HG03066 (cell line): ENCODE results near the gene SLC29A1.
"Not testable (repeated sequence)": the region's sequence is repeated elsewhere in the genome, so short reads cannot be mapped to it uniquely, and the experiment has no call there.

Source experiments
- ATAC-seq: cut with Tn5 transposase; IDR thresholded peaks from one replicate; pipeline ENCODE4 v1.9.1; 2021; ENCODE audit warnings: low read depth; ENCODE audit not compliant: unreplicated experiment

Gene SLC29A1

DNA sequence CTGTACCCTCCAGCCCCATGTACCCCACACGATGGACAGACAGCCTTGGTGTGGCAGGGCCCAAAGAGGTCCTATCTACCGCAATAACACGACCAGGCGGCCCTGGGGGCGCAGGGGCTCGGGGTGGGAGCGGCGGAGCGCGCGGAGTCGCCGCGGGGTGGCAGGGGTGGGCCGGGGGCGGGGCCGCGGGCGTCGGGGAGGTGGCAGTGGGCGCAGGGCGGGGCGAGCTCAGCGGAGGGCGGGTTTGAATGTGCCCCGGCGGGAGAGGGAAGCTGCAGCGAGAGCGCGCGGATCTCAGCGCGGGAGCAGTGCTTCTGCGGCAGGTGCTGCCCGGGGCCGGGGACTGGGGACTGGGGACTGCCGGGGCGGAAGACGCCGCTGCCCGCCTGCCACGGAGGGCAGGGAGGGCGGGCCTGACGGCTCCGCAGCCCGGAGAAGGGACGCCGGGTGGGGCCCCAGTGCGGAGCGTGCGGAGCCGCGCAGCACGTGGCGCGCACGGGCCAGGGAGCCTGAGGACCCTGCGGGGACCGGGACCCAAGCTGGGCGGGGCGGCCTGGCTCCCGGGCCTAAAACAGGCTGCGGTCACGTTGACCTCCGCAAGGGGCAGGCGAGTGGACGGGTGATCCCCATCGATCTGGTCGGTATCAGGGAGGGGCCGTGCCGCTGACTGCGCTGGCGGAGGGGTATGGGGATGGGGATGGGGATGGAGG lies at the start of gene SLC29A1:
TSS of gene SLC29A1 (plus strand) at position 277 of the 710 bp plus-strand sequence. CDS start 3,719 bp downstream, outside the sequence.
- peak; percentile 33 for ATAC-seq

DNA sequence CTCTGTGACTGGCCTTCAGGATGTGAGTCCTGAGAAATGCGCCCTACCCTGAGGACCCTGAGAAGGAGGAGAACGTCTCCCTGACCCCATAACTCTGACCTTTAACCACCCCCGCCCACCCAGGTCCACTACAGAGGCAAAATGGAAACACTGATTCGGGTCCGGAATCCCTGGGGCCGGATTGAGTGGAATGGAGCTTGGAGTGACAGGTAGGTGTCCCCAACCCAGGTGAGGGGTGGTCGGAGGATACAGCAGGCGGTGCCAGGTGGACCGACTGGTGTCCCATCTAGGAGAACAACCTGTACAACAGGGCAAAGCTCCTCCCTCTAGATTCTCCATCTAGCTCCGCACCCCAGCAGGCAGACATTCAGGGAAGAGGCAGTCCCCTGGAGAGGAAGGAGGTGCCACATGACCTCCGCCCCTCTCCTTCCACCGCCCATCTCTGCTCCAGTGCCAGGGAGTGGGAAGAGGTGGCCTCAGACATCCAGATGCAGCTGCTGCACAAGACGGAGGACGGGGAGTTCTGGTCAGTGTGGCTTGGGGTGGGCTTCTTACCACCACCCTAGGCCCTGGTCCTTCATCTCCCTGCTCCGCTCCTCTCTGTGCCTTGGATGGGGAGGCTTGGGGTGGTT lies 47.1 kb upstream of the SLC29A1 start:
- no peak for ATAC-seq

DNA sequence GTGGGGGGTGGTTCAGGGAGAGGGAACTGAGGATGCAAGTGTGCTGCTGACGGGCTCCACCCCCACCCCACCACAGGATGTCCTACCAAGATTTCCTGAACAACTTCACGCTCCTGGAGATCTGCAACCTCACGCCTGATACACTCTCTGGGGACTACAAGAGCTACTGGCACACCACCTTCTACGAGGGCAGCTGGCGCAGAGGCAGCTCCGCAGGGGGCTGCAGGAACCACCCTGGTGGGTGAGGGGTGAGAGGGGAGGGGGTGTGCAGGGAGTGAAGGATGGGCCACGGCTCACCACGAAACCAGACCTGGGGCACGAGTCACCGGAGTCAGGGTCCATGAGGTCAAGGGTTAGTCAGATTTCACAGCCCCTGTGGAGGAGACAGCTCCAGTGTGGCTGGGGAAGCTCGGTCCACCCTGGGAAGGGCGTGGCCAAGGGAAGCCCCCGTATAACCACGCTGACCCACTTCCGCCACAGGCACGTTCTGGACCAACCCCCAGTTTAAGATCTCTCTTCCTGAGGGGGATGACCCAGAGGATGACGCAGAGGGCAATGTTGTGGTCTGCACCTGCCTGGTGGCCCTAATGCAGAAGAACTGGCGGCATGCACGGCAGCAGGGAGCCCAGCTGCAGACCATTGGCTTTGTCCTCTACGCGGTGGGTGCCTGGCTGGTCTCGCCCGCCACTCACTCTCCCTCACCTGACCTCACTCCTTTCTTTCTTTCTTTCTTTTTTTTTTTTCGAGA lies 46.5 kb upstream of the SLC29A1 start:
- ATAC-seq: no peak

DNA sequence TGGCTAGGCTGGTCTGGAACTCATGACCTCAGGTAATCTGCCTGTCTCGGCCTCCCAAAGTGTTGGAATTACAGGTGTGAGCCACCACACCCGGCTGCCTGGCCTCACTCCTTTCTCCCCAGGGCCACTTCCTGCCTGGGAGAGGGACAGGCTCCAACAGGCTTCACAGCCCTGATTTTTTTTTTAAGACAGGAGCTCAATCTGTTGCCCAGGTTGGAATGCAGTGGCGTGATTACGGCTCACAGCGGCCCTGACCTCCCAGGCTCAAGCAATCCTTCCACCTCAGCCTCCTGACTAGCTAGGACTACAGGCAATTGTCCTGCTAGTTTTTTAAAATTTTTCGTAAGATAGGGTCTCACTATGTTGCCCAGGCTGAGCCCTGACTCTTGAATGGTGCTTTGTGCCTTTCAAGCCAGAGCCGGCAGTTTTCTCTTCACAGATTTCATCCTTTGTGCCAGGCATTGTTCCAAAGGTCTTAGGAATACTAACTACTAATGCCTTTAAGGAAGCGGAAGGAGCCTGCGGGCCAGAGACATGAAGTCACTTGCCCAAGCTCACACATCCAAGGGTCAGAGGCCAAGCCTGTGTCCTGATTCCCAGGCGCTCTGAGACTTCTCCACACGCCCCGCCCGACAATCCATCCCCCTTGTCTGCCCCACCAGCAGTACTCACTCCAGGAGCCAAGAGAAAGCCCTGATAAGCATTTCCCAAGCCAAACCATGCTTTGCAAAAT lies 45.5 kb upstream of the SLC29A1 start:
- no peak for ATAC-seq

DNA sequence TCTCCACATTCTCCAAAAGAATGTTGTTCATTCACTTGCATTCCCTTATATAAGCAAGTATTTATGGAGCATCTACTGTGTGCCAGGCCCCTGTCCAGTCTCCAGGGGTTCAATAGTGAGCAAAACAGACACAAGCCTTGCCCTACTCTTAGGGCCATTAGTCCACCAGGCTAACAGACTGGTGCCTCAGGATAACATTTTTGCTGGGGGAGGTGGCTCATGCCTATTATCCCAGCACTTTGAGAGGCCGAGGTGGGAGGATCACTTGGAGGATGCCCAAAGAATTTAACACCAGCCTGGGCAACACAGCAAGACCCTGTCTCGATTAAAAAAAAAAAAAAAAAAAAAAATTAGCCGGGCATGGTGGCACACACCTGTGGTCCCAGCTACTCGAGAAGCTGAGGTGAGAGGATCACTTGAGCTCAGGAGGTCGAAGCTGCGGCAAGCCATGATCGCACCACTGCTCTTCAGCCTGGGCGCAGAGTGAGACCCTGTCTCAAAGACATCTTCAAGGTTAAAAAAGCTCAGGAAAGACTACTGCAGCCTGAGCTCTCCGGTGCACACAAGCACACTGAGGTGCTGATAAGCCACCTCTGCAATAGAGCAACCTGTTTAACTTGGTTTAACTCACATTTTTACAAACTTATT lies 44.8 kb upstream of the SLC29A1 start:
- ATAC-seq: no peak

DNA sequence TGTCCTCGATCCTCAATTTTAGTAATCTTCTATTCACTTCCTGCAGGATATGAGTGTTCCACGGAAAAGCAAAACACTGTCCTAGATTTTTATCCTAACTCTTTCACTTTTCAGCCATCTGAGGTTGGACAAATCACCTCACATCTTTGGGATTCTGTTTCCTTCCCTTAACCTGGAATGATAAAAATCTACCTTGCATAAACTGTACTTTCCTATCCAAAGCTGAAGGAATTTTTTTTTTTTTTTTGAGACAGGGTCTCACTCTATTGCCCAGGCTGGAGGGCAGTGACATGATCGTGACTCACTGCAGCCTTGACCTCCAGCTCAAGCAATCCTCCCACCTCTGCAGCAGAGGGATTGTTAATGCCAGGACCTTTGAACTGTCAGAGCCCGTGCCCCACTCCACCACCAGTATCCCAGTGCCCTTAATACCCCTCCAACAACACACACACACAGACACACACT lies 44.3 kb upstream of the SLC29A1 start:
- ATAC-seq: no peak

DNA sequence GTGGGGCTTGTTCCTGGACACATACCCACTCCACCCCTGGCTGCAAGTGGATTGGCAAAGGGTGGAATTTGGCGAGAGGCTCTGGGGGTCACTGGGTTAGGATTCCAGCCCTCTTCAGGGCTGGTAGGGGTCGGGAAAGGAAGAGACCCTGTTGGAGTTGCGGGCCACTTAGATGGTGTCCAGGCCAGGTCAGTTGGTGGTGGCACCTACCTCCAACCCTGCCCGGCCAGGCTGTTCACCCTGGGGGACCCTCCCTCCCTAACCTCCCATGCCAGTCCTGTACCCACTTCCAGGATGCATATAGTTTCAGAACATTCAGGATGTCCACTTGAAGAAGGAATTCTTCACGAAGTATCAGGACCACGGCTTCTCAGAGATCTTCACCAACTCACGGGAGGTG lies 43.7 kb upstream of the SLC29A1 start:
- ATAC-seq: no peak

DNA sequence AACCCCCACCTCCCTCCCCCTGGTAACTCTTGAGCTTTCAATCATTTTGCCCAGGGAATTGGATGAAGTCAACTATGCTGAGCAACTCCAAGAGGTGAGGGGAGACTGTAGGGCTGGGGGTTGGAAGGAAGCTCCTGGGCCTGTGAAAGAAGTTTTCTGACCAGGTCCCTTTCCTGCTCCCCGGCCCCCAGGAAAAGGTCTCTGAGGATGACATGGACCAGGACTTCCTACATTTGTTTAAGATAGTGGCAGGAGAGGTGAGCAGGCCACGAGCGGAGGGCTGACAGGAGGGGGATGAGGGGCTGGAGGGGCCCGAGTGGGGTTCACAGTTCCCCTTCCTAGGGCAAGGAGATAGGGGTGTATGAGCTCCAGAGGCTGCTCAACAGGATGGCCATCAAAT lies 43.0 kb upstream of the SLC29A1 start:
- ATAC-seq: no peak

DNA sequence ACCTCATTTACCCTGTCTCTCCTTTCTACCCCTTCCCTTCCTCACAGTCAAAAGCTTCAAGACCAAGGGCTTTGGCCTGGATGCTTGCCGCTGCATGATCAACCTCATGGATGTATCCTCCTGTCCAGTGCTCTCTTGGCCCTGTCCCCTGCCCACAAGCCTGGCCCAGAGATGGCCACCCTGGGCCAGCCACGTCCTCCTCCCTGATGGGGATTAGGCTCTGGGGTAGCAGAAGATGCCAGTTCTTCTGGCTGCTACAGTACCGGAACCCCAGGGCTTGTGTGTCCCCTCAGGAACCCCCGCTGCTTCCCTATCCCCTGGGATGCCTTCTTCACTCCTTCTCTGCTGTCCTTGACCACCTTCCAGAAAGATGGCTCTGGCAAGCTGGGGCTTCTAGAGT lies 42.5 kb upstream of the SLC29A1 start:
- ATAC-seq: no peak

DNA sequence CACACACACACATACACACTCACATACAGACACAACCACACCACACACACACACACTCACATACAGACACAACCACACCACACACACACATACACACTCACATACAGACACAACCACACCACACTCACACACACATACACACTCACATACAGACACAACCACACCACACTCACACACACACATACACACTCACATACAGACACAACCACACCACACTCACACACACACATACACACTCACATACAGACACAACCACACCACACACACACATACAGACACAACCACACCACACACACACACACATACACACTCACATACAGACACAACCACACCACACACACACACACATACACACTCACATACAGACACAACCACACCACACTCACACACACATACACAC lies 41.6 kb upstream of the SLC29A1 start:
- ATAC-seq: not testable (repeated sequence)

DNA sequence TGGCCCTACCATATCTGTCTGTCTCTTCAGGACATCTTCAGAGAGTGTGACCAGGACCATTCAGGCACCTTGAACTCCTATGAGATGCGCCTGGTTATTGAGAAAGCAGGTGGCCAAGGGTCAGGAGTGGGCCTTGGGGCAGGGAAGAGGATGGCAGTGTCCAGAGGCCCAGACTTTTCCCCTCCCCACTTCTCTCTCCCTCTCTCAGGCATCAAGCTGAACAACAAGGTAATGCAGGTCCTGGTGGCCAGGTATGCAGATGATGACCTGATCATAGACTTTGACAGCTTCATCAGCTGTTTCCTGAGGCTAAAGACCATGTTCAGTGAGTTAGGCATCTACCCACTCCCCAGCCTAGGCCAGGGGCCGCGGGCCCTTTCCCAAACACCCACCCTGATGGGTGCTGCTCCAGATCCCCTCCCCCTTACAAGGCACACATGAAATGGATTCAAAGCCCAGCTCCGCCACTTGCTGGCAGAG lies 40.4 kb upstream of the SLC29A1 start:
- no peak for ATAC-seq

DNA sequence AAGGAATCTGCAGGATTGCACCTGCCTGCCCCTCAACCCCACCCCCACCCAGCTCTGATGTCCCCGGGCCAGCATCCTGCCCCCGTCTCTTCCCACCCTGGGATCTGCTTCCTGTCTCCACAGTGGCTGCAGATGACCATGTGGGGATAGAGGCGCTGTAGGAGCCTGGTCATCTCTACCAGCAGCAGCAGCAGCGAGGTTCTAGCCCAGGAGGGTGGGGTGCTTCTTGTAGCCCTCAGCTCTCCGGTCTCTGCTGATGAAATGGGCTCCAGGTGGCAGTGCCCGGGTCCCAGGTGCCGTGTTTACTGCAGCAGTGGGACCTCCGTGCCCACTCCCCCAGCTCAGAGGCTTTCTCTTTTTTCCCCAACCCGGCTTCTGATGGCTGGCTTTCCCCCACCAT lies 39.6 kb upstream of the SLC29A1 start:
- no peak for ATAC-seq

DNA sequence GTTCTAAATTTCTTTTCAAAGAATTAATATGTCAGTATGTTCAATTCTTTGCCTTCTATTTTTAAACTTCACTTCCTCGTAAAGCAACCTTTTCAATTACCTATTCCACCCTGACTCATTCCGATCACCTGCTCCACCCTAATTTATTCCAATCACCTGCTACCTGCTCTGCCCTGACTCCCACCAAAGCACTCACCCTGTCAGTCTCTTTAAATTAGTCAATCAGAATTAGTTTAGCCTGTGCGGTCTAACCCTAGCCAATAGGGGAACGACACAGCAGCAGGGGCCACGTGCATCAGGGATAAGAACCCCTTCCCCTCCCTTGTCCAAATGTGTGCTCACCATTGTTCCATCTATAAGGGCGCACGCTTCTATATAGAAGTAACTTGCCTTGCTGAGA lies 38.0 kb upstream of the SLC29A1 start:
- not testable (repeated sequence) for ATAC-seq

DNA sequence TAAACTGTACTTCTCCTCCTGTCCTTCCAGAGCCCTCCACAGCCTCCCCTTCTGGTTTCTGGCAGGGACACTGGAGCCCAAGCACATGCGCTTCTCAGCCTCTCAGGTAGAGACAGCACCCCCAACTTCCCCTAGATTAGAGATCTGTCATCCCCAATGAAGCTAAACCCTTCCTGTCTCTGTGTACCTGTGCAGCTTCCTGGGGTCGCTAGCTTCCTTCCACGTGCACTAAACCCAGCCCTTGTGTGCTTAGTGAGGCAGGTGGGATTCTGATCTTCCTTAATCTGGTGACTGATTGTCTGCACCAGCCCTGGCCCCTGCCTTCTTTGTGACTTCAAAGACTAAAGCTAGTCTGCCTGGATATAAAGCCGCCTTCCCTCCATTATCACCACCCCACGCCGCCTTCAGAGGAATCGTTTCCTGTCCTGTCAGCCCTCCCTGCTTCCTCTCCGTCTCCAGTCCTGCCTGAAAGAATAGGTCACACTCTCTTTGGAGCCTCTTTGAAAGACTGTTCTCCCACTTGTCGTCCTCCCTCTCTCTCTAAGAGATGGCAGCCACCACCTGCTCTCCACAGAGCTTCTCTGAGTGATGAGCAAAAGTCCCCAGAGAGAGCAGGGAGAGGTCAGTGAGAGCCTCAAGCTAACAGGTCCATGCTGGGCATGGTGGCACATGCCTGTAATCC lies 37.3 kb upstream of the SLC29A1 start:
- ATAC-seq: no peak

DNA sequence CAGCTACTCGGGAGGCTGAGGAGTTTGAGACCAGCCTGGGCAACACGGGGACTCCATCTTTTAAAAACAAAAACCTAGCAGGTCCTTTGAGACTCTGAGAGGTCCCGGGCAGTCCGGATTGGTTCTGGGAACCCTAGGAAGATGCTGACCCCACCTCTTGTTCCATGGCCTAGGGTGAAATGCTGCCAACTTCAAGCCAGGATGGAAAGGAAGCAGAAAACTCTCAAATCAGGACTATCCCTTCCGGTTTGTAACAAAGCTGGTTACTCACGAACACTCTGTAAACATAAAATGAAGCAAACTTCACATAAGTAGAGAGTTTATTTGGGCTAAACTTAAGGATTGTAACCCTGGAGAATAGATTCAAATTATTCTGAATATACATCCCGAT lies 36.8 kb upstream of the SLC29A1 start:
- no peak for ATAC-seq

DNA sequence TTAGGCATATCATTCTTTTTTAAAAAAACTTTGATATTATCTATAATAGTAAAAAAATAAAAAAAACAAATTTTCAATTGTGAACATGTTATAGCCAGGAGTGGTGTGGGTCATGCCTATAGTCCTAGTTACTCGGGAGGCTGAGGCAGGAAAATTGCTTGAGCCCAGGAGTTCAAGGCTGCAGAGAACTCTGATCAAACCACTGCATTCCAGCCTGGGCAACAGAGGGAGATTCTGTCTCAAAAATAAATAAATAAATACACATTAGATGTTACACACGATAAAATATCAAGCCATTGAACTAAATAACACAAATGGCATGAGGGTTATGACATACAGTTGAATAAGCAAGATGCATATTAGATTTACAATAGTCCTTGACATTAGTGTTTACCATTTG lies 34.6 kb upstream of the SLC29A1 start:
- ATAC-seq: no peak

DNA sequence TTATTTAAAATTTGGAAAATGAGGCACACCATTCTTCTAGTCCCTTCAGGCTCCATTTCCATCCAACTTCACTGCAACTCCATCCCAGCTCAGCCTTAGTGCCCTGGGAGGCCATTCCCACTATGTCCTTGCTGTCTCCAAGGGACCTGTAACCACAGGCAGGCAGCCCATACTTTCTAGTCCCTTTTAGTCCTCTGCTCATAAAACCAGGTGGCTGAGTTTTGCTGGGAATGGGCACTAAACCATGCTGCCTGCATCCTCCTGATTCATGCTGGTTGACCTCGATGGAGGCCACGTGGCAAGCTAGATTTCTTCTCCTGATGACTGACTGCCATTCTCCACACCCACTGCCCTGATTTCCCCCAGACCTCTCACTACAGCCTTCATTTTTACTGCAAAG lies 34.1 kb upstream of the SLC29A1 start:
- ATAC-seq: no peak

DNA sequence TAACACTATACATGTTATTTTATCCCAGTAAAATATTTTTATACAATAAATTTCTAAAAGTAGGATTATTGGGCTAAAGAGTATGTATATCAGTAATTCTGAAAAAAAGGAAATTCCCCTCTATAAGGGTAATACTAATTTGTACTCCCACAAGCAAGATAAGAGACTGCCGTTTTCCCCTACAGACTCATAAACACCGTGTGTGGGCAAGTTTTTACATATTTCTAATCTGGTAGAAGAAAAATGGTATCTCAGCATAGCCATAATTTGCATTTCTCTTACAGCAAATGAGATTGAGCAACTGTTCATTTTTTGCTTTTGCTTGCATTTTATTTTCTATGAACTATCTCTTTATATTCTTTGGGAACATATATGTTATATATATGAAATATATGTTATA lies 32.7 kb upstream of the SLC29A1 start:
- peak; percentile 54 for ATAC-seq

DNA sequence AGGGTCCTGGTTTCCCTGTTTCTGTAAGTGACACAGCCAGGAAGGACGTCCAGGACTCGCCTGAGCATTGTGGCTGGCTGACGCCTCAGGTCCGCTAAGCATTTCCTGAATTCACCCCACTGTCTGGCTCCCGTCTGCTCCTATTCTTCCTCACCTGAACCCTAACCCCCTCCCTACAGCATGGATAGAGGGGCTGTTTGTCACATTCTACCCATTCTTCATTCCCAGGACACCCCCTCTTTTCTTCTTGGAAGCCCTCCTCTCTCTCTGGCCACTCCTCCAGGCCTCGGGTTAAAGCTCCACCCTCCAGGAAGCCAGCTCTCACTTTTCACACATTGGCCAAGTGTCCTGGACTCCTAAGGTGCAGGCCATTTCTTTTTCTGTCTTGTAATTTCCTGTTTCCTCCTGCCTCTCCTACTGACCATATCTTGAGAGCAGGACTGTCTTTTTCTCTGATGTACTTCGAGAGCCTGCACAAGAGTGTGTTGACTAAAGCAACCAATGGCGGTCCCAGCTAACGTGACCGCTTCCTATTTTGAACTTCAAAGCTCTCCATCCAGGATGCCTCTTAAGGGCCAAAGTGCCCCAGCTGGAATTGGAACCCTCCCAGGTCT lies 30.9 kb upstream of the SLC29A1 start:
- ATAC-seq: no peak
